Hepatocyte (in vitro differentiated cells): ENCODE measurements around the gene ATP5F1D.

Source experiments
- EZH2 ChIP-seq: fragments of 200-600 bp; sonication (generic); IDR thresholded peaks from 2 replicates; pipeline ENCODE4 v1.6.1; 2016; ENCODE audit warnings: antibody characterized with exemption, mild to moderate bottlenecking, borderline replicate concordance
- TF ChIP-seq, protein P1 (sequence below): fragments of 200-600 bp; sonication (generic); IDR thresholded peaks from 2 replicates; pipeline ENCODE4 v1.5.1; 2016; ENCODE audit warnings: antibody characterized with exemption, mild to moderate bottlenecking; ENCODE audit not compliant: poor library complexity

GRCh38 chr19:1219786-1220476 lies 21.6 kb upstream of the ATP5F1D start:
- TF ChIP-seq, protein P1, sequence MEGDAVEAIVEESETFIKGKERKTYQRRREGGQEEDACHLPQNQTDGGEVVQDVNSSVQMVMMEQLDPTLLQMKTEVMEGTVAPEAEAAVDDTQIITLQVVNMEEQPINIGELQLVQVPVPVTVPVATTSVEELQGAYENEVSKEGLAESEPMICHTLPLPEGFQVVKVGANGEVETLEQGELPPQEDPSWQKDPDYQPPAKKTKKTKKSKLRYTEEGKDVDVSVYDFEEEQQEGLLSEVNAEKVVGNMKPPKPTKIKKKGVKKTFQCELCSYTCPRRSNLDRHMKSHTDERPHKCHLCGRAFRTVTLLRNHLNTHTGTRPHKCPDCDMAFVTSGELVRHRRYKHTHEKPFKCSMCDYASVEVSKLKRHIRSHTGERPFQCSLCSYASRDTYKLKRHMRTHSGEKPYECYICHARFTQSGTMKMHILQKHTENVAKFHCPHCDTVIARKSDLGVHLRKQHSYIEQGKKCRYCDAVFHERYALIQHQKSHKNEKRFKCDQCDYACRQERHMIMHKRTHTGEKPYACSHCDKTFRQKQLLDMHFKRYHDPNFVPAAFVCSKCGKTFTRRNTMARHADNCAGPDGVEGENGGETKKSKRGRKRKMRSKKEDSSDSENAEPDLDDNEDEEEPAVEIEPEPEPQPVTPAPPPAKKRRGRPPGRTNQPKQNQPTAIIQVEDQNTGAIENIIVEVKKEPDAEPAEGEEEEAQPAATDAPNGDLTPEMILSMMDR: no peak
- TF ChIP-seq EZH2: no peak
